ENCODE results near the gene PPARD. TPM values are rescaled to one million over a fixed set of nuclear protein-coding genes. Genes with fewer than 3 reads are reported as not detected.

PPARD gene
- total RNA-seq, 1 donor from 2014 or later: 8.2 TPM

DNA sequence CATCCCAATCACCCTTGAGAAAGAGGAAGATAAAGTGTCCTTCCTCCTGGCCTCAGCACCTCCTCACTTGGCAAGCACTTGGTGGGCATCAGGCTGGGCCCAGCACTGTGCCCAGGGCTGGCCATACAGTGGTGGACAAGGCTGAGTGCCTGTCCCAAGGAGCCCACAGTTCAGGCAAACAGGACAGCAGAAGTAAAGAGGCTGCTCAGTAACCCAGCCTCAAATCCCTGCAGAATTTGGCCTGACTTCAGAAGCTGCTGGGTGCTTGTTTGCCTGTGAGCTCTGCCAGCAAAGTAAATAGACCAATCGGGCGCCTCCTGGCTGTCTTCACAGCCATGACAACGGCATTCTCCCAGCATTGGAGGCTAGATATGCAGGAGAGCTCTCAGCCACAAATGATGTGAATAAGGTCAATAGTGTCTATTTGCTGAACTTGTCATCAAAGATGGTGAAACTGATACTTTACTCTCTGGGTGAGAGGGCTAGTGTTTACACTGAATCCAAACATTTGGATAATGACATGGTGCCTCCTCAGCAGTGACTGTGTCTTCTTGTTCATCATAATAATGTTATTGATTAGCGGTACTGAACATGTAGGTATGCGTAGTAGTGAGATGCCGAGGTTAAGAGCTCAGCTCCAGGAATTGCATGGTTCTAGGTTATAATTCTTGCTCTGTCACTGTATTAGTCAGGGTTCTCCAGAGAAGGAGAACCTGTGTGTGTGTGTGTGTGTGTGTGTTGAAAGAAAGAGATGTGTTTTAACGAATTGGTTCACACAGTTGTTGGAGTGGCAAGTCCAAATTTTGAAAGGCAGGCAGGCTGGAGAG, 72.9 kb downstream of the PPARD start:
- no peak for DNase-seq (ENCODE audit: low read depth)
- TF ChIP-seq, protein P1, sequence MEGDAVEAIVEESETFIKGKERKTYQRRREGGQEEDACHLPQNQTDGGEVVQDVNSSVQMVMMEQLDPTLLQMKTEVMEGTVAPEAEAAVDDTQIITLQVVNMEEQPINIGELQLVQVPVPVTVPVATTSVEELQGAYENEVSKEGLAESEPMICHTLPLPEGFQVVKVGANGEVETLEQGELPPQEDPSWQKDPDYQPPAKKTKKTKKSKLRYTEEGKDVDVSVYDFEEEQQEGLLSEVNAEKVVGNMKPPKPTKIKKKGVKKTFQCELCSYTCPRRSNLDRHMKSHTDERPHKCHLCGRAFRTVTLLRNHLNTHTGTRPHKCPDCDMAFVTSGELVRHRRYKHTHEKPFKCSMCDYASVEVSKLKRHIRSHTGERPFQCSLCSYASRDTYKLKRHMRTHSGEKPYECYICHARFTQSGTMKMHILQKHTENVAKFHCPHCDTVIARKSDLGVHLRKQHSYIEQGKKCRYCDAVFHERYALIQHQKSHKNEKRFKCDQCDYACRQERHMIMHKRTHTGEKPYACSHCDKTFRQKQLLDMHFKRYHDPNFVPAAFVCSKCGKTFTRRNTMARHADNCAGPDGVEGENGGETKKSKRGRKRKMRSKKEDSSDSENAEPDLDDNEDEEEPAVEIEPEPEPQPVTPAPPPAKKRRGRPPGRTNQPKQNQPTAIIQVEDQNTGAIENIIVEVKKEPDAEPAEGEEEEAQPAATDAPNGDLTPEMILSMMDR (conservative IDR thresholded peaks at IDR 0.05; ENCODE audit: low read depth, low read length): peak; percentile 72

DNA sequence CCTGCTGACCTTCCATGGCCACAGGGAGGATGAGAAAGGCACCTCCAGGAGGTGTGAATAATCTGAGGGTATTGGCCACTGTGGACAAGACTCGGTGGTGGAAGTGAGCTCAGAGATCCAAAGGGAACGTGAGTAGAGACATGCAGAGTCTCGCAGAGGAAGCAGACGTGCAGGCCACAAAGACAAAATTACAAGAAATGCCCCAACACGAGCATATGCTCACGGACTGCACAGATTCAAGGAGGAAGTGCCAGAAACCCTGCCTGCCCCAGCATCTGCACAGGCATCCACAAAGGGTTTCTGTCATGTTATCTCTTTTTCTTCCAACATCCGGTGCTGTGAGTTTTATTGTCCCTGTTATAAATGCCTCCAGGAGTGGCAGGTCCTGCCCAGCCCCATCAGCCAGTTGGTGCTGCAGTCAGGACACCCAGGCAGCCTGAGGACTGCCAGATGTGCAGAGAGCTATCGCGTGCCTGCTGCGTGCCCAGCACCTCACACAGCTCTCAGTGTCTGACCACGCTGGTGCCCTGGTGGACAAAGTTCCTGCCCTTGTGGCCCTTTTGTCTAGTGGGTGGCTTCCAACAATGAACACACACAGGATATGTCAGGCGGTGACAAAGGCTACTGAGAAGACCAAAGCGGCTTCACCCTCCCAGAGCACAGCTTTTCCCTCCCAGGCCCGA, 75.8 kb downstream of the PPARD start:
- H3K4me3 ChIP-seq (ENCODE audit: low read depth, low read length): no peak overlapping the region
- no peak for DNase-seq (ENCODE audit: low read depth)
- TF ChIP-seq, protein P1 (conservative IDR thresholded peaks at IDR 0.05; ENCODE audit: low read depth, low read length): no peak

More for the DNA sequence above, 72.9 kb downstream of the PPARD start:
- H3K4me3 ChIP-seq (ENCODE audit: low read depth, low read length): no peak overlapping the region

DNA sequence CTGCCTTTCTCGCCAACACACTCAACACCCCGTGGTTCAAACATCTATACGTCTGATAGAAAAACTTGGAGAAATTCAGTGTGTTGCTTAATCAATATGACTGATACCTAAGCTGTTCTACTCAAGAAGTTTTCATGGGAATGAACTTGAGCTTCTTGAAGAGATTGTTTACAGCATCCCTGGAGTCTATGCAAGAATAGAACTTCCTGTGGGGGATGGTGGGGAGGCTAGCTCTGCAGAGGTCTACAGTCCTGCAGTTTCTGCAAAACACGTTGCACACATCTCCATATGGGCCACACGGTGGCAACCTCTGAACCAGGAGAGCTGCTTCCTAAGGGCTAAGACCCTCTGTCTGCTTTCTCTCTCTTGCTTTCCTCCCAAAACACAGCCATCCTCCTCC, 77.1 kb downstream of the PPARD start:
- H3K4me3 ChIP-seq (ENCODE audit: low read depth, low read length): no peak overlapping the region
- TF ChIP-seq, protein P1 (conservative IDR thresholded peaks at IDR 0.05; ENCODE audit: low read depth, low read length): no peak
- no peak for DNase-seq (ENCODE audit: low read depth)

DNA sequence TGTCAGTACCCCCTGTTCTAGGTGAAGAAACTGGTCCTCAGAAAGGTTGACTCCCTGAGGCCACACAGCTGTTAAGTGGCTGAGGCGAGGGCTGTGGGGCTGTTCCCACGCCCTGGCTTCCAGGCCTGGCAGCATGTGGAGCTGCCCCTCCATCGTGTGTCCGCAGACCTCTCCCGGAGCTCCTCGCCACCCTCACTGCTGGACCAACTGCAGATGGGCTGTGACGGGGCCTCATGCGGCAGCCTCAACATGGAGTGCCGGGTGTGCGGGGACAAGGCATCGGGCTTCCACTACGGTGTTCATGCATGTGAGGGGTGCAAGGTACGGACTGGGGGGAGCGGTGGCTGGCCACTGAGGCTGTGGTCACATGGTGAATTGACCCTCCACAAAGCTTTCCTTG, 77.6 kb downstream of the PPARD start:
- TF ChIP-seq, protein P1 (conservative IDR thresholded peaks at IDR 0.05; ENCODE audit: low read depth, low read length): no peak
- DNase-seq (ENCODE audit: low read depth): no peak
- H3K4me3 ChIP-seq (ENCODE audit: low read depth, low read length): no peak overlapping the region

DNA sequence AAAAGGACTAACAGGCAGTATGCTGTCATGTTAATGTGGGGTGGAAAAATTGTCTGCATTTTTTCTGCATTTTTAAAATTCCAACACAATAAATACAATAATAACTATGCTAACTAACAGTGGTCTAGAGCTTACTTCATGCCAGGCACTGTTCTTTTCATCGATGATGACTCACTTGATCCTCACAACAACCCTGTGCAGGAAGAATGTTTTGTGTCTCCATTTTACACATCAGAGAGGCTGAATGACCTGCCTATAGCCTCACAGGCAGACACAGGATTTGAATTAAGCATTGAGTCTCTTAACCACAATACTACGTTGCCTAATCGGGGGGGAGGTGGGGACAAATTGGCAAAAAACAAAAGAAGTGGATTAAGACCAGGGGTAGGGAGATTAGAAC, 82.9 kb downstream of the PPARD start:
- TF ChIP-seq, protein P1 (conservative IDR thresholded peaks at IDR 0.05; ENCODE audit: low read depth, low read length): no peak
- H3K4me3 ChIP-seq (ENCODE audit: low read depth, low read length): no peak overlapping the region
- no peak for DNase-seq (ENCODE audit: low read depth)

DNA sequence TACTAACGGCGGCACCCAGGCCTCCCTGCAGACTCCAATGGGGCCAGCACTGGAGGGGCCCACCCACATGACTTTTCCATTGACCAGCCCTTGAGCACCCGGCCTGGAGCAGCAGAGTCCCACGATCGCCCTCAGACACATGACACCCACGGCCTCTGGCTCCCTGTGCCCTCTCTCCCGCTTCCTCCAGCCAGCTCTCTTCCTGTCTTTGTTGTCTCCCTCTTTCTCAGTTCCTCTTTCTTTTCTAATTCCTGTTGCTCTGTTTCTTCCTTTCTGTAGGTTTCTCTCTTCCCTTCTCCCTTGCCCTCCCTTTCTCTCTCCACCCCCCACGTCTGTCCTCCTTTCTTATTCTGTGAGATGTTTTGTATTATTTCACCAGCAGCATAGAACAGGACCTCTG, 83.7 kb downstream of the PPARD start:
- DNase-seq (ENCODE audit: low read depth): no peak
- TF ChIP-seq, protein P1 (conservative IDR thresholded peaks at IDR 0.05; ENCODE audit: low read depth, low read length): no peak
- H3K4me3 ChIP-seq (ENCODE audit: low read depth, low read length): no peak overlapping the region
